GM19397 (cell line): Measurements from ENCODE around the gene PRB4.
"Not testable (repeated sequence)": the region's sequence is repeated elsewhere in the genome, so short reads cannot be mapped to it uniquely, and the experiment has no call there.

Experiments used
- ATAC-seq: cut with Tn5 transposase; IDR thresholded peaks from one replicate; pipeline ENCODE4 v1.9.1; 2021; ENCODE audit warnings: mild to moderate bottlenecking, moderate library complexity; ENCODE audit not compliant: unreplicated experiment

Gene PRB4

GRCh38 chr12:11310336-11310735 lies at the start of gene PRB4:
PRB4 (minus strand) TSS chr12:11310436; CDS start chr12:11310398, 38 bp downstream.
- no peak for ATAC-seq

DNA sequence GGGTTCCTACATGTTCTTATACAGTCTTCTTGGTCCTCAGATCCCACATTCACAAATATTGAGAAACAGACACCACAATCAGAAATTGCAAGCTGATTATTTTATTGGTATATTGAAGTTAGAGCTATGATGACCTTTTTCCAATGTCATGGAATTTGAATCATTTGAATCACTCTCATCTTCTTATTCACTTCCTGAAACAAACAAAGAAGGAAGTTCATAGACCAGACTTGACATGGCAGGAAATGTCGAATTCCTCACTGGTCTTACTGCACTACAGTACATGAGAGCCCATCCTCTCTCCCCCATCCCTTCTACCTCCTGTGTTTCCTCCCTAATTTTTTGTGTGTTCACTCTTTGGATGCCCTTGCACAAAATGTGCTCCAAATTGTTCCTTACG lies 41.5 kb upstream of the PRB4 start:
- ATAC-seq, result not testable (repeated sequence)

- ATAC-seq, result no peak
Measured at GRCh38 chr12:11348439-11348838, 38.2 kb upstream of the PRB4 start.

GRCh38 chr12:11347810-11348209 lies 37.6 kb upstream of the PRB4 start:
- ATAC-seq, result no peak

DNA sequence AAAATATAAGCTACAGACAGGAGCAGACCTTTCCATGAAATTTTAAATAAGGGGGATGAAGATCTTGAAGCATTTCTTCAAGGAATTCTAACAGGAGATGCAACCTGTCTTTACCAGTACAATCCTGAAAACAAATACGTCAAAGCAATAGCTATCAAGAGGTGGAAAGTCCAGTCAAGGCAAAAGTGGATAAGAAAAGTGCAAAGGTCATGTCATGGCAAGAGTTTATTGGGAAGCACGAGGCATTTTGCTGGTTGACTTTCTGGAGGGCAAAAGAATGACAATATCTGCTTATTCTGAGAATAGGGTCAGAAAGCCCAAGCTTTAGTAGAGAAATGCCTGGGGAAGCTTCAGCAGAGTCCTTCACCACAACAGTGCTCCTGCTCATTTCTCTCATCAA lies 34.3 kb upstream of the PRB4 start:
- ATAC-seq, result no peak

DNA sequence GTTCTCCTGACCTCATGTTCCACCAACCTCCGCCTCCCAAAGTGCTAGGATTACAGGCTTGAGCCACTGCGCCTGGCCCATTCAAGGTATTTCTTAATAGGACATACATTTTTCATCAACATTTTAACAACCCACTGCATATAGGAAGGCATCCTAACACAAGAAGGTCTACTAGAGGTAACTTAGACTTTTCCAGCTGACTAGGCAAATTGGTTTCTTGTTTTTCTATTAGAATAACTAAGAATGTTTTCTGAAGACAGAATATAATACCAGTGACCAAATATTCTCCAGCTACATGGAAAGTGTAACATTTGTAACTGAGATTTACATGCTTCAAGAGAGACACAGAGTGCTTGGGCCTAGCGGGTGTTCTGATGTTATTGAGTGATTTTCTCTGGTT lies 14.2 kb upstream of the PRB4 start:
- no peak for ATAC-seq

DNA sequence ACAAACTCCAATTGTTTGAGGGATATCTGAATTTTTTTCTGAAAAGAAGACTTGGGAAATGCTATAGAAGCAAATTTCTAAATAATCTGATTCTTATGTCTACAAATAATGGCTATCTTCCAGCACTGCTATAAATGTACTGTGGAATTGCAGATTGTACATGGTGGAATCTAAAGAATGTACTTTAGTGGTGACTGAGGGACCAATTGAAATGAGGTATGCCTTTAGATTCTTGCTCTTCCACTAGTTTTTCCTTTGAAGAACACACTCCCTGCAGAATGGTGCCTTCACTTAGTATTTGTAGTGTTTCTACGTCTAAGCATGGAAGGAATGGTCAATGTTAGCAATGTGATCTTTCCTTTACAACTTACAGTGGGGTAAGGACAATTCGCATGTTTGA lies 11.7 kb upstream of the PRB4 start:
- no peak for ATAC-seq

DNA sequence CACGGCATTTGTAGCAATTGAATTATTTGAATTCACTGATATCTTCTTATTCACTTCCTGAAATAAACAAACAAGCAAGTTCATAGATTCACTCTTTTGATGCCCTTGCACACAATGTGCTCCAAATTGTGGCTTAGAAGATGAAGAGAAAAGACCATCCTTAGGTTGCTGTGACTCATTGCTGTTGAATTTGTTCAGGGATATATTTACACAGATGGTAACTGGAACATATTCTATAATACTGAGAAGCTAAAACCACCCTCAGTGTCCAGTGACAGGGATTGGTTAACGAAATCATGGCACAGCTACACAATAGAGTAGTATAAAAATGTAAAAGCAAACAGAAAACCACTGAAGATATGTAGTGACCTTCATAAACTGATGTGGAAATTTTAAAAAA lies 3.1 kb downstream of the PRB4 start:
- no peak for ATAC-seq

GRCh38 chr12:11273449-11273848 lies 36.8 kb downstream of the PRB4 start:
- no peak for ATAC-seq

DNA sequence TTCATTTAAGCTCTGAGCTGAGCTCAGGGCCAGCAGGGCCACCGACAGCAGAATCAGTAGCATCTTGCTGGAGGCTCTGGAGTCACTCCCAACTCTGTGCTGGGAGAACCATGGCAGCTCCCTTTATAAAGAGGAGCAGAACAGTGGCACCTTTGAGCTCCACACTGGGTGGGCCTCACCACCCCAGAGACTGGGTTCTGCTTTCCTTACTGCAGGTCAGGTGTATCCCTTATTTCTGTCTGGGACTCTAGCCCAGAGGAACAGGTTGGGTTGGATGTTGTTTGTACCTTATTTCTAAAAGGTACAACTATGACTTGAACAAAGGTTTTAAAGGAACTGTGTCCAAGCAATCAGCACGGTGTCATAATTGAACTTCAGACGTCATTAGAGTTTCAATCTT lies 40.6 kb downstream of the PRB4 start, which contains the start of gene PRB3:
Gene PRB3 (minus strand): TSS at position 101 of the 400 bp plus-strand sequence. CDS start 38 bp downstream, at position 63.
- no peak for ATAC-seq

DNA sequence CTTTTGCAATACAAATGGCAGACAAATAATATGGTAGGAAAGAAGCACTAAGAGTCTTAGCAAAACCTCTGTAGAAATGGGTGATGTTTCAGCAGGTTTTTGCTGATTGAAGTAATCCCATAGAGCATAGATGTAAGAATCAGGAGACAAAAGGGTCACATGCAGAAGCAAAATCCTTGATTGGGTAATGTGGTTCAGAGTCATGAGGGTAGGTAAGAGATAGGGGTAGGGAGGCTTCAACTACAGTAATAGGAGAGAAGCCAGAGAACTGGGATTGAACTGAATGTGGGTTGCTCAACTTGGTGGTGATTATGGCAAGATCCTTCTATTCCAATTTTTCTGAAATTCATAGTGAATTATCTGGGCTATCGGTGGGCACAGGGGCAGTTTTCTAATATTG lies 45.7 kb downstream of the PRB4 start:
- no peak for ATAC-seq
